ENCODE measurements around the gene ZNF619. TPM values are rescaled to one million over a fixed set of nuclear protein-coding genes. Genes with fewer than 3 reads are reported as not detected.

ZNF619 gene
- total and polyA plus RNA-seq, 9 of the 15 experiments (the other 6 are each of a cell fraction or from before 2014, with no cell fraction given): 1.3 to 9.1 (median 6.3) TPM

DNA sequence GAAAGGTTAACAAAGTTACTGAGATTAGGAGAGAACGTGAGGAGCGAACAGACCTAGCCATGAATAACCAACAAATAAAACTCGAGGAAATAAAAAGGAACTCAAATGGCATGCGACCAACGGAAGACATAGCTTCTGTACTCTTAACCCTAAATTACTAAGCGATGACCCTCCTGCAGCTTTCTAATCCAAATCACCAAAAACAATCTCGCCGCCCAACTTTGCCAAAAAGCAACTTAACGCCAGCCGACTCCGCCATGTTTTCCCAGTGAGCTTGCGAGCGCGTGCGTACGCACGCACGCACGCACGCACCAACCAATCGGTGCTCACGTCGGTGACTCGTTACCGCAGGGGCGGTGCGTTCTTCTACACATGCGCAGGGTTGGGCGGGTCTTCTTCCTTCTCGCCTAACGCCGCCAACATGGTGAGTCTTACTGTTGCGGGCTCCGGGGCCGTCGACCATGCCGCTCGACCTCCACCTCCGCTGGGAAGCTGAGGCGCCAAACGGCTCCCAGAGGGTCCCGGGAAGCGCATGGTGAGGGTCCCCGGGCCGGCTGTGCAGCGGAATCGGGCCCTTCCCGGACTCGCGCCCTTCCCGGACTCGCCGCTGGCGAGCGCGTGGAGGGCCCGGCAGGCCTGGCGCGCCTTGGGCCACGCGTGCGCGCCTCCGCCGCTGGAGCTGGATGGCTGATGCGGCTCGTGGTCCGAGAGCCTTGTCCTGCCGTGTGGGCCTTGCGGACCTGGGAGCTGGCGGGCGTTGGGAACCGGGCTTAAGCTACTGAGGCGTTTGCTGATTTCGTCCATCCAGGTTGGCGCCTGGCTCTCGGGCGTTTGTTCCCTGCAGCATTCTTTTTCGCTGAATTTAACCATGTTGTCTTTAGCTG lies 19.7 kb upstream of the ZNF619 start, which contains the start of gene RPL14 (continued):
- TF ChIP-seq, protein P1, sequence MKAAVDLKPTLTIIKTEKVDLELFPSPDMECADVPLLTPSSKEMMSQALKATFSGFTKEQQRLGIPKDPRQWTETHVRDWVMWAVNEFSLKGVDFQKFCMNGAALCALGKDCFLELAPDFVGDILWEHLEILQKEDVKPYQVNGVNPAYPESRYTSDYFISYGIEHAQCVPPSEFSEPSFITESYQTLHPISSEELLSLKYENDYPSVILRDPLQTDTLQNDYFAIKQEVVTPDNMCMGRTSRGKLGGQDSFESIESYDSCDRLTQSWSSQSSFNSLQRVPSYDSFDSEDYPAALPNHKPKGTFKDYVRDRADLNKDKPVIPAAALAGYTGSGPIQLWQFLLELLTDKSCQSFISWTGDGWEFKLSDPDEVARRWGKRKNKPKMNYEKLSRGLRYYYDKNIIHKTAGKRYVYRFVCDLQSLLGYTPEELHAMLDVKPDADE (conservative IDR thresholded peaks at IDR 0.05; ENCODE audit: control insufficient read depth, low read depth, low read length): peak; percentile 71; the same call in 1 of the 2 replicates
- TF ChIP-seq ESRRA (IDR thresholded peaks at IDR 0.05; ENCODE audit: borderline replicate concordance, low read depth) (0 out of 2 replicates have a peak, but pooled peaks have one; percentile 69), CHD1 (IDR thresholded peaks at IDR 0.05; ENCODE audit: low read length) (peak; percentile 90), MTA2 (IDR thresholded peaks at IDR 0.05; ENCODE audit: low read depth) (no peak), ZNF586 (CRISPR knock-in tag; conservative IDR thresholded peaks at IDR 0.05) (no peak), ZNF707 (CRISPR knock-in tag; conservative IDR thresholded peaks at IDR 0.05) (no peak), ZNF644 (tag; IDR thresholded peaks at IDR 0.05; ENCODE audit: low read depth) (no peak; the same call in 1 of the 2 replicates), ZNF23 (CRISPR knock-in tag; IDR thresholded peaks at IDR 0.05) (no peak), FOXP1 (CRISPR knock-in tag; IDR thresholded peaks at IDR 0.05) (peak; percentile 93; the same call in 1 of the 2 replicates), CBX1 (IDR thresholded peaks at IDR 0.05; ENCODE audit: low read depth) (peak; percentile 94), PHF8 (IDR thresholded peaks at IDR 0.05; ENCODE audit: borderline replicate concordance, low read length) (peak; percentile 100), TEAD1 (CRISPR knock-in tag; IDR thresholded peaks at IDR 0.05) (peak; percentile 11 to 87; a peak in 1 of 4 replicates), ZNF589 (CRISPR knock-in tag; IDR thresholded peaks at IDR 0.05; ENCODE audit: low read depth) (peak; percentile 82; the same call in 1 of the 2 replicates), RBBP5 (IDR thresholded peaks at IDR 0.05; ENCODE audit: borderline replicate concordance, insufficient read depth, low read length, poor library complexity, severe bottlenecking) (peak; percentile 94), NFE2 (IDR thresholded peaks at IDR 0.05; ENCODE audit: low read depth) (0 out of 2 replicates have a peak, but pooled peaks have one; percentile 3), ZKSCAN3 (CRISPR knock-in tag; IDR thresholded peaks at IDR 0.05) (no peak), ZNF24 (IDR thresholded peaks at IDR 0.05) (peak; percentile 59; the same call in 1 of the 2 replicates), L3MBTL2 (IDR thresholded peaks at IDR 0.05) (peak; percentile 95), FOS (IDR thresholded peaks at IDR 0.05; ENCODE audit: extremely low read depth, insufficient read length) (peak; percentile 61), LEF1 (IDR thresholded peaks at IDR 0.05) (no peak)
- TF ChIP-seq, protein P2, sequence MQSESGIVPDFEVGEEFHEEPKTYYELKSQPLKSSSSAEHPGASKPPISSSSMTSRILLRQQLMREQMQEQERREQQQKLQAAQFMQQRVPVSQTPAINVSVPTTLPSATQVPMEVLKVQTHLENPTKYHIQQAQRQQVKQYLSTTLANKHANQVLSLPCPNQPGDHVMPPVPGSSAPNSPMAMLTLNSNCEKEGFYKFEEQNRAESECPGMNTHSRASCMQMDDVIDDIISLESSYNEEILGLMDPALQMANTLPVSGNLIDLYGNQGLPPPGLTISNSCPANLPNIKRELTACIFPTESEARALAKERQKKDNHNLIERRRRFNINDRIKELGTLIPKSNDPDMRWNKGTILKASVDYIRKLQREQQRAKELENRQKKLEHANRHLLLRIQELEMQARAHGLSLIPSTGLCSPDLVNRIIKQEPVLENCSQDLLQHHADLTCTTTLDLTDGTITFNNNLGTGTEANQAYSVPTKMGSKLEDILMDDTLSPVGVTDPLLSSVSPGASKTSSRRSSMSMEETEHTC (IDR thresholded peaks at IDR 0.05): peak; percentile 54
- TF ChIP-seq, protein P3, sequence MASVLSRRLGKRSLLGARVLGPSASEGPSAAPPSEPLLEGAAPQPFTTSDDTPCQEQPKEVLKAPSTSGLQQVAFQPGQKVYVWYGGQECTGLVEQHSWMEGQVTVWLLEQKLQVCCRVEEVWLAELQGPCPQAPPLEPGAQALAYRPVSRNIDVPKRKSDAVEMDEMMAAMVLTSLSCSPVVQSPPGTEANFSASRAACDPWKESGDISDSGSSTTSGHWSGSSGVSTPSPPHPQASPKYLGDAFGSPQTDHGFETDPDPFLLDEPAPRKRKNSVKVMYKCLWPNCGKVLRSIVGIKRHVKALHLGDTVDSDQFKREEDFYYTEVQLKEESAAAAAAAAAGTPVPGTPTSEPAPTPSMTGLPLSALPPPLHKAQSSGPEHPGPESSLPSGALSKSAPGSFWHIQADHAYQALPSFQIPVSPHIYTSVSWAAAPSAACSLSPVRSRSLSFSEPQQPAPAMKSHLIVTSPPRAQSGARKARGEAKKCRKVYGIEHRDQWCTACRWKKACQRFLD (CRISPR knock-in tag; IDR thresholded peaks at IDR 0.05): peak; percentile 20; the same call in 1 of the 2 replicates

All from K562 (cell line).